ENCODE measurements around the gene NSD1. TPM values are rescaled to one million over a fixed set of nuclear protein-coding genes. Genes with fewer than 3 reads are reported as not detected.

Gene NSD1
- total and polyA plus RNA-seq, 2 of the 4 experiments (the other 2 are of a cell fraction) = 7.7 to 31.0 TPM

- peaks cover 4% of the 10 kb centered on the region; the same call in 1 of the 2 replicates for H4K20me1 ChIP-seq (ENCODE audit: insufficient read depth, low read length)
- CTCF ChIA-PET = no interaction called here
- H3K4me3 ChIP-seq (ENCODE audit: insufficient read depth, low read depth, low read length) = no peak overlapping the region
- TF ChIP-seq BHLHE40 (IDR thresholded peaks at IDR 0.05; ENCODE audit: low read depth, low read length) = no peak
- TF ChIP-seq ELK1 (IDR thresholded peaks at IDR 0.05; ENCODE audit: borderline replicate concordance, low read depth, low read length) = no peak
- no peak overlapping the region for H2AFZ ChIP-seq (replicated peaks; ENCODE audit: low read length, poor library complexity)
- in situ Hi-C loops (cut with MboI; ENCODE audit: low sequenced_read_pairs) = no loop called here
- WGBS, 2 experiments (ENCODE audit: extremely low coverage in 2 of 2, insufficient read length in 1 of 2) = no CpG with 5 or more reads among the region's 4 CpGs
- no peak overlapping the region for H3K4ac ChIP-seq (ENCODE audit: low read depth, low read length)
- H3K36me3 ChIP-seq (ENCODE audit: control insufficient read depth, insufficient read depth, low read length) = peaks cover 4% of the 10 kb centered on the region; the same call in 1 of the 2 replicates
- H2AK5ac ChIP-seq (ENCODE audit: low read depth, low read length) = no peak overlapping the region
- H2BK15ac ChIP-seq (ENCODE audit: low read depth, low read length) = no peak overlapping the region
- no peaks in the 10 kb centered on the region for H3K27me3 ChIP-seq (ENCODE audit: control insufficient read depth, insufficient read depth, low read length)
- no peak for ATAC-seq (ENCODE audit: low read depth)
- dilution Hi-C loops (cut with HindIII; ENCODE audit: low sequenced_read_pairs, unreplicated experiment) = no loop called here
- H3K27ac ChIP-seq (ENCODE audit: insufficient read depth, low read length) = no peak overlapping the region
- no peak overlapping the region for H3K4me2 ChIP-seq (ENCODE audit: low read depth, low read length)
- POLR2A ChIA-PET (ENCODE audit: unreplicated experiment) = no interaction called here
- DNase-seq = no peak
- no peaks in the 10 kb centered on the region for H3K9me3 ChIP-seq (ENCODE audit: control insufficient read depth, insufficient read depth, low read length)
- no peak overlapping the region for H4K5ac ChIP-seq (ENCODE audit: low read depth, low read length)
- H2BK5ac ChIP-seq (ENCODE audit: low read depth, low read length, poor library complexity, severe bottlenecking) = no peak overlapping the region
- H3K23ac ChIP-seq (ENCODE audit: low read depth, low read length) = no peak overlapping the region
- no TSS peak for BruUV-seq (replicated peaks)
- H3K14ac ChIP-seq (replicated peaks; ENCODE audit: low read depth, low read length) = no peak overlapping the region
- no peak overlapping the region for H2BK120ac ChIP-seq (ENCODE audit: low read depth, low read length)
- no peak overlapping the region for H3K9ac ChIP-seq (ENCODE audit: low read depth, low read length)
- peaks cover 3% of the 10 kb centered on the region; the same call in 1 of the 2 replicates for H3K9me1 ChIP-seq (ENCODE audit: insufficient read depth, low read length)
- no peak overlapping the region for H4K91ac ChIP-seq (ENCODE audit: insufficient read depth, low read depth, low read length)
- H2AK9ac ChIP-seq (replicated peaks; ENCODE audit: low read depth, low read length, poor library complexity) = no peak overlapping the region
- H3K18ac ChIP-seq (ENCODE audit: low read depth, low read length) = no peak overlapping the region
- no peak overlapping the region for H4K8ac ChIP-seq (ENCODE audit: low read depth in 2 of 2, low read length in 2 of 2)
- H3K79me1 ChIP-seq (ENCODE audit: low read depth in 1 of 2, low read length in 2 of 2) = peaks cover 44 to 61% of the 10 kb centered on the region in 2 experiments
- H2BK20ac ChIP-seq (ENCODE audit: low read depth, low read length) = no peak overlapping the region
- no peaks in the 10 kb centered on the region for H3K4me1 ChIP-seq (ENCODE audit: control insufficient read depth, insufficient read depth, low read length)
- intact Hi-C loops (cut with micrococcal nuclease) = no loop called here
- no peak overlapping the region for H3K56ac ChIP-seq (ENCODE audit: extremely low read depth, insufficient read depth, low read length)
Measured at GRCh38 chr5:177225798-177226197, 92.2 kb downstream of the NSD1 start.

All from IMR-90 (cell line).